VCaP (cell line): ENCODE measurements around the gene SRP14.

Experiments used
- H3K27ac ChIP-seq: fragments of 450-650 bp; 2 replicates; pipeline ENCODE4 v1.5.1; 2017
- CTCF ChIP-seq: fragments of 450-650 bp; conservative IDR thresholded peaks from 2 replicates; pipeline ENCODE4 v1.5.1; 2017; ENCODE audit warnings: mild to moderate bottlenecking, moderate library complexity

Gene SRP14

DNA sequence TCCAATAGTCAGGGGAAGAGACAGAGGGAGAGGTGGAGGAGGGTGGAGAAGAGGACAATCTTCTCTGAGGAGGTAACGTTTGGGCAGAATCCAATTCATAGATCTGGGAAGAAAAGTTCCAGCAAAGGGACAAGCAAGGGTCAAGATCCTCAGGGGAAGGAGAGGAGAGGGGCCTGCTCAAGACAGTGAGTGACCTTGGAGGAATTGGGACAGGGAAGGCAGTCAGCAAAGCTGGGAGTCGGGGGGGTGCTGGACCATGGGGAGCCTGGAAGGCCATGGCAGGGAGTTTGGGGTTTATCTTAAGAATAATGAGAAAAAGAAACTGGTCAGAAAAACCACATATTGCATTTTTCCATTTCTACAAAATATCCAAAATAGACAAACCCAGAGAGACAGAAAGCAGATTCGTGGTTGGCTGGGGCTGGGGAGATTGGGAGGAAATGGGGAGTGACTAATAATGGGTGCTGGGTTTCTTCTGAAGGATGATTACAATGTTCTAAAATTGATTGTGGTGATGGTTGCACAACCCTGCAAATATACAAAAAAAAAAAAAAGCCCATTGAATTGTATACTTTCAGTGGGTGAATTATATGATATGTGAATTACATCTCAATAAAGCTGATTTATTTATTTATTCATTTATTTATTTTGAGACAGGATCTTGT, 19.6 kb upstream of the SRP14 start:
- no peak for TF ChIP-seq CTCF
- no peak overlapping the region for H3K27ac ChIP-seq

DNA sequence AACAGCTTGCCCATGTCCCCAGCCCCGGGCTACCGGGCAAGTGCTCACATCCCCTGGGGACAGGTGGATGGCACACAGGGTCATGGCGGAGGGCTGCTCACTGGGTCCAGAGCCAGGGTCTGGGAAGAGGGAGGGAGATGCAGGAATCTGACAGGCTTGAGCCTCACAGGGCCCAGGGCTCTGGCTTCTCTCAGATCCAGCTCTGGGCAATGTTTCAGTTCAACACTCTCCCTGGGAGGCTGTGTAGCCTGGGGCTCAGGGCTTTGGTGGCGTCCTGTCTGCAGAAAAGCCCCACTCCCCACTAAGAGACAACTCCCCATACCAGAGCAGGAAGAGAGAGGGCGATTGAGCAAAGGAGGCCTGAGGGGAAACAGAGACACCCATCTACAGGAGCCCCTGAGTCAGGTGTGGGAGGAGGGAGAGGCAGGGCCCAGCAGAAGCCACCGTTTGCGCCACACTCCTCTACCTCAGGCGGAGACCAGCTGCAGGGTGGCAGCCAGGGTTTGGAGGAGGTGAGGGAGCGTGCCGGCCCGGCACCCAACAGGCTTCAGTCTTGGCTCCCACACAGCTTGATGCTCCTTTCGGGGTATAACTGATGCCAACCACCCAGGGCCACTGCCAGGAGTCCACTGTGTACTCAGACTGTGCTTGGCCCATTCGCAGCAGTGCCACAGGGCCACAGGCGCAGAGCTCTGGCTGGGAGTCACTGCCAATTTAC, 16.8 kb upstream of the SRP14 start:
- H3K27ac ChIP-seq, result peak overlapping the region; percentile 72
- TF ChIP-seq CTCF, result no peak

GRCh38 chr15:40054855-40055575, 16.0 kb upstream of the SRP14 start:
- no peak for TF ChIP-seq CTCF
- H3K27ac ChIP-seq, result peak overlapping the region; percentile 72

DNA sequence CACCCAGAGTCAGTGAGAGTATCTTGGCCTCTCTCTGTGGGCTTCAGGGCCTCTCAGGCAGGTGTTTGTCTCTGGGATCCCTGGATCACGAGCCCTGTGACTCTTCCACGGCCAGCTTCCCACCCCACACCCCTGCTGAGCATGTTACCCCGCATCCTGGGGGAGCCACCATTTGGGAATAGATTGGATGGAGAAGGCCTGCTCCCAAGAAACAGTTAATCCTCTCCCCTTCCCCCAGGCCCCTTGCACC, 15.5 kb upstream of the SRP14 start:
- no peak for TF ChIP-seq CTCF

GRCh38 chr15:40053831-40054604, 15.0 kb upstream of the SRP14 start:
- peak overlapping the region; percentile 72 for H3K27ac ChIP-seq
- no peak for TF ChIP-seq CTCF

More for the DNA sequence above, 15.5 kb upstream of the SRP14 start:
- peak overlapping the region; percentile 72 for H3K27ac ChIP-seq

DNA sequence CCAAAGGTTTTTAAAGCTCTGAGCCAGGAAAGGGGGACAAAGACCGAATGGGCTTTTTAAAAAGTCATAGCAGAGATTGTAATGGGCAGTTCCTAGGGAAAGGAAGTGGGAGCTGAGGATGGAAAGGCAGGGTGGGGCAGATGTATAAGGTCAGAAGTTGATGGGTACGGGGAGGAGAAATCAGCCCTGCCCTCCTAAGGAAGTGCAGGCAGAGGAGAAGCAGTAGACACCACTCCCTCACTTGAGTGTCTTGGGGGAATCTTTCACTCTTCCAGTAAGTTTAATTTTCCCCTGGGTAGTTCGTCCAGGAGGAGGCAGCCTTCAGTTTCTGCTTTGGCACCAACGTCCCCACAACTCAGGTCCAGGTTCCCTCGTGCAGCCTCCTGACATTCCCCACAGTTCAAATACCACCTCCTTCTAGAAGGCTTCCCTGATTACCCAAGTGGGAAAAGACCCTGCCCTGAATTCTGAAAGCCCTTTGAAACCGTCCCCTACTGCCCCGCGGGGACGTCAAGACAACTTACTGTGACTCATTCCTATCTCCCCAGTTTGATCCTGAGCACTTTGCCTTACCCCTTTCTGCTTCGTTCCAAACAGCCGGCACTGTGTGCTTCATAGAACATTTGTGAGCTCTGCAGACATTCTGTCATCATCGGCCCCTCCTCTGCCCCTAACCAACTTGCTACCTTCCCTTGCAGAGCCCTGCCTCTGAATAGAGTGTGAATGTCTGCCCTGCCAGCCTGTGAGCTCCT, 14.3 kb upstream of the SRP14 start:
- no peak overlapping the region for H3K27ac ChIP-seq
- no peak for TF ChIP-seq CTCF
